ENCODE results near the gene ANKS1B. TPM values are rescaled to one million over a fixed set of nuclear protein-coding genes. Genes with fewer than 3 reads are reported as not detected.

ANKS1B gene
- total RNA-seq, 4 donors from 2014 or later = 1.5 to 5.5 (median 4.4) TPM

- H3K4me3 ChIP-seq (ENCODE audit: low read depth, poor library complexity, severe bottlenecking) = no peak overlapping the region
- TF ChIP-seq POLR2A (IDR thresholded peaks at IDR 0.05) = no peak
- TF ChIP-seq, protein P1, sequence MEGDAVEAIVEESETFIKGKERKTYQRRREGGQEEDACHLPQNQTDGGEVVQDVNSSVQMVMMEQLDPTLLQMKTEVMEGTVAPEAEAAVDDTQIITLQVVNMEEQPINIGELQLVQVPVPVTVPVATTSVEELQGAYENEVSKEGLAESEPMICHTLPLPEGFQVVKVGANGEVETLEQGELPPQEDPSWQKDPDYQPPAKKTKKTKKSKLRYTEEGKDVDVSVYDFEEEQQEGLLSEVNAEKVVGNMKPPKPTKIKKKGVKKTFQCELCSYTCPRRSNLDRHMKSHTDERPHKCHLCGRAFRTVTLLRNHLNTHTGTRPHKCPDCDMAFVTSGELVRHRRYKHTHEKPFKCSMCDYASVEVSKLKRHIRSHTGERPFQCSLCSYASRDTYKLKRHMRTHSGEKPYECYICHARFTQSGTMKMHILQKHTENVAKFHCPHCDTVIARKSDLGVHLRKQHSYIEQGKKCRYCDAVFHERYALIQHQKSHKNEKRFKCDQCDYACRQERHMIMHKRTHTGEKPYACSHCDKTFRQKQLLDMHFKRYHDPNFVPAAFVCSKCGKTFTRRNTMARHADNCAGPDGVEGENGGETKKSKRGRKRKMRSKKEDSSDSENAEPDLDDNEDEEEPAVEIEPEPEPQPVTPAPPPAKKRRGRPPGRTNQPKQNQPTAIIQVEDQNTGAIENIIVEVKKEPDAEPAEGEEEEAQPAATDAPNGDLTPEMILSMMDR (IDR thresholded peaks at IDR 0.05) = no peak
- WGBS, 2 donors = 40% methylated on average over 6 of the region's 6 CpGs
- DNase-seq (ENCODE audit: low spot score in 2 of 2) = peak in 1 of 2 donors; percentile 17
- intact Hi-C loops (cut with DNase I; ENCODE audit: low total_unique reads) = no loop called here
Observed at GRCh38 chr12:98698603-98699463, 1285.9 kb downstream of the ANKS1B start.

DNA sequence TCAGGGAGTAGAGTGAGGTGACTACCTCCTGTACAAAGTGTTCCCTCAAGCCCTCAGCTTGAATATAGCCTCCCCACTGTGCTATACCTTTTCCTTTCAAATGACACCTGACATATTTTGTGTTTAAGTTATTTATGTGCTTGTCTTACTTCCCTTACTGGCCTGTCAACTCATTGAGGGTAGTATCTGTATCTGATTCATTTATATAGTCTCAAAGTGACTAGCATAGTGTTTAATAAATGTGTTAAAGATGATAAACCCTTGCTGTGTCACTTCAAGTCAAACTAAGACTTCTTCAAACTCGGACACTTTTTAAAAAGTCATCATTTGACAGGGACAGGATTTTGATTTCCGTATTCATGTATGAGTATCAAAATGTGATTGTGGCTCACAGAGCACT is 1287.5 kb downstream of the ANKS1B start:
- intact Hi-C loops (cut with DNase I; ENCODE audit: low total_unique reads) = no loop called here
- TF ChIP-seq POLR2A (IDR thresholded peaks at IDR 0.05) = no peak
- TF ChIP-seq, protein P1 (IDR thresholded peaks at IDR 0.05) = no peak
- 92 to 95% methylated on average over 2 of the region's 2 CpGs for WGBS, 2 donors
- DNase-seq (ENCODE audit: low spot score in 2 of 2) = no peak
- H3K4me3 ChIP-seq (ENCODE audit: low read depth, poor library complexity, severe bottlenecking) = no peak overlapping the region

DNA sequence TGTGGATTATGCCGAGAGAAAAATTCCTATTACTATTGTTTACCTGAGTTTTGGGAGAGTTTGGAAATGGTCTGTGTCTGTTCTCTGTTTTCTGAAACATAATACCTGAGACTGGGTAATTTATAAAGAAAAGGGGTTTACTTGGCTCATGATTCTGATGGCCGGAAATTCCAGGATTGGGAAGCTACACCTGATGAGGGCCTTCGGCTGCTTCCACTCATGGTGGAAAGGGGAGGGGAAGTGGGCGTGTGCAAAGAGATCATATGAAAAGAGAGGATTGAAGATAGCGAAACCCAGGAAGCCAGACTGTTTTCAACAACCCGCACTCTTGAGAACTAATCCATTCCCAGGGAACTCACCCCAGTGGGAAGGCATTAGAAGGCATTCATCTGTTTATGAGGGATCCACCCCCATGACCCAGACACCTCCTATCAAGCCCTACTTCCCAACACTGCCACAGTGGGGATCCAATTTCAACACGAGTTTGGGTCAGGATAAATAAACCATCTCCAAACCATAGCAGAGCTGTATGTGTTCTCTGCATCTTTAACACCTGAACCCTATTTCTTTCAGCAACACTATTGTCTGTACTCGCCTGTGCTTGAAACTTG is 1288.6 kb downstream of the ANKS1B start:
- no peak for TF ChIP-seq POLR2A (IDR thresholded peaks at IDR 0.05)
- TF ChIP-seq, protein P1 (IDR thresholded peaks at IDR 0.05) = no peak
- intact Hi-C loops (cut with DNase I; ENCODE audit: low total_unique reads) = no loop called here
- no peak for DNase-seq (ENCODE audit: low spot score in 2 of 2)
- H3K4me3 ChIP-seq (ENCODE audit: low read depth, poor library complexity, severe bottlenecking) = no peak overlapping the region
- 84% methylated on average over 8 of the region's 8 CpGs for WGBS, 2 donors

DNA sequence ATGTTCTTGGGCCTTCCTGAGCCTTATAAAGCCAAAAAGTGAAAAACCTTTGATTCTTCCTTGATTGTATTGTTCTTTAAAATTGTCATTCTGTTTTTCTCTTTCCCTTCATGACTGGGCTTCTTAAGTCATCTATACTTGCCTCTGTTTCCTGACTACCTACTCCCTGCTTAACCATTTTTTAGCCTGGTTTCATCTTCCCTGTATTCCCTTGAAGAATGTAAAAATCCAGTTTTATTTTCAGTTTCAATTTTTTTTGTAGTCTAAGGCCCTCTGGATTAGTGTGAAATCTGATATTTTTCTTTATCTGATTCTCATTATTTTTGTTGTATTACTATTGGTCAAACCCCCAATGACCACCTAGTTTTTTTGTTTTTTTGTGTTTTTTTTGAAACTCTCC is 1293.4 kb downstream of the ANKS1B start:
- no peak overlapping the region for H3K4me3 ChIP-seq (ENCODE audit: low read depth, poor library complexity, severe bottlenecking)
- no peak for DNase-seq (ENCODE audit: low spot score in 2 of 2)
- intact Hi-C loops (cut with DNase I; ENCODE audit: low total_unique reads) = no loop called here
- no peak for TF ChIP-seq POLR2A (IDR thresholded peaks at IDR 0.05)
- TF ChIP-seq, protein P1 (IDR thresholded peaks at IDR 0.05) = no peak

- TF ChIP-seq POLR2A (IDR thresholded peaks at IDR 0.05) = no peak
- TF ChIP-seq, protein P1 (IDR thresholded peaks at IDR 0.05) = no peak
- intact Hi-C loops (cut with DNase I; ENCODE audit: low total_unique reads) = no loop called here
- DNase-seq (ENCODE audit: low spot score in 2 of 2) = no peak
- H3K4me3 ChIP-seq (ENCODE audit: low read depth, poor library complexity, severe bottlenecking) = no peak overlapping the region
- 87% methylated on average over 2 of the region's 2 CpGs for WGBS, 2 donors
Observed at GRCh38 chr12:98686603-98687002, 1298.1 kb downstream of the ANKS1B start.

Other genes with a start within 250 kb of the ANKS1B start
- 10 to 100 TPM; 20.3 to 29.1 (median 23.6) TPM for gene BLTP3B, start 157.9 kb upstream of the ANKS1B start, total RNA-seq
- 10 to 100 TPM in 3 of 4 donors, 1 to 10 TPM in 1; 7.6 to 24.7 (median 16.7) TPM for gene ACTR6, start 215.9 kb upstream of the ANKS1B start, total RNA-seq